GM23248 (cell line): ENCODE data around the gene LYSMD3. TPM values are rescaled to one million over a fixed set of nuclear protein-coding genes. Genes with fewer than 3 reads are reported as not detected.

Experiments
- DNase-seq: peaks from one replicate; pipeline ENCODE4 v3.0.0-alpha.2; 2015
- H2AFZ ChIP-seq: fragments of 200-600 bp; sonication (generic); 2 replicates; pipeline ENCODE4 v1.6.1; 2016; ENCODE audit warnings: antibody characterized with exemption
- H3F3A ChIP-seq: fragments of 200-600 bp; sonication (generic); 2 replicates; pipeline ENCODE4 v1.6.1; 2016; ENCODE audit warnings: mild to moderate bottlenecking, antibody characterized with exemption, mixed run types; ENCODE audit not compliant: insufficient read depth
- H3K27ac ChIP-seq: fragments of 200-600 bp; sonication (generic); 2 replicates; pipeline ENCODE4 v1.5.1; 2016; ENCODE audit warnings: mild to moderate bottlenecking
- H3K27me3 ChIP-seq: fragments of 200-600 bp; sonication (generic); replicated peaks from 2 replicates; pipeline ENCODE4 v1.6.1; 2016; ENCODE audit warnings: mild to moderate bottlenecking; ENCODE audit not compliant: insufficient read depth
- H3K36me3 ChIP-seq: fragments of 200-600 bp; sonication (generic); 2 replicates; pipeline ENCODE4 v1.6.1; 2016; ENCODE audit warnings: low read depth, mild to moderate bottlenecking
- H3K4me1 ChIP-seq: fragments of 200-600 bp; sonication (generic); 2 replicates; pipeline ENCODE4 v1.6.1; 2016; ENCODE audit warnings: mild to moderate bottlenecking; ENCODE audit not compliant: insufficient read depth
- H3K4me2 ChIP-seq: fragments of 200-600 bp; sonication (generic); one replicate; pipeline ENCODE4 v1.6.1; 2016; ENCODE audit warnings: mild to moderate bottlenecking; ENCODE audit not compliant: unreplicated experiment
- H3K4me3 ChIP-seq: fragments of 200-600 bp; sonication (generic); 2 replicates; pipeline ENCODE4 v1.5.1; 2016; ENCODE audit warnings: mild to moderate bottlenecking
- H3K79me2 ChIP-seq: fragments of 200-600 bp; sonication (generic); 2 replicates; pipeline ENCODE4 v1.6.1; 2016; ENCODE audit warnings: mild to moderate bottlenecking; ENCODE audit not compliant: insufficient read depth
- H3K9ac ChIP-seq: fragments of 200-600 bp; sonication (generic); 2 replicates; pipeline ENCODE4 v1.6.1; 2016; ENCODE audit warnings: mild to moderate bottlenecking
- H3K9me2 ChIP-seq: fragments of 200-600 bp; sonication (generic); 2 replicates; pipeline ENCODE4 v1.6.1; 2016; ENCODE audit warnings: mixed run types, mild to moderate bottlenecking, moderate library complexity; ENCODE audit not compliant: insufficient read depth
- H3K9me3 ChIP-seq: fragments of 200-600 bp; sonication (generic); one replicate; pipeline ENCODE4 v1.6.1; 2017; ENCODE audit warnings: low read depth
- H4K20me1 ChIP-seq: fragments of 200-600 bp; sonication (generic); 2 replicates; pipeline ENCODE4 v1.6.0; 2016; ENCODE audit not compliant: insufficient read depth
- EZH2 ChIP-seq: fragments of 200-600 bp; sonication (generic); IDR thresholded peaks from 2 replicates; pipeline ENCODE4 v1.6.1; 2018; ENCODE audit warnings: antibody characterized with exemption, mild to moderate bottlenecking; ENCODE audit not compliant: insufficient read depth, poor library complexity, severe bottlenecking
- EZH2phosphoT487 ChIP-seq: fragments of 200-600 bp; sonication (generic); IDR thresholded peaks from 2 replicates; pipeline ENCODE4 v1.6.1; 2018; ENCODE audit warnings: antibody characterized with exemption, moderate library complexity, mild to moderate bottlenecking, low read depth; ENCODE audit not compliant: insufficient read depth
- WGBS, 2 experiments: methylation state at CpG; one replicate each; pipeline ENCODE4 v1.1.6; 2015 to 2017; ENCODE audit warnings: low lambda C conversion rate in 2 of 2, low coverage in 1 of 2; ENCODE audit errors: missing lambda C conversion rate in 2 of 2; 5-methylcytosine and 5-hydroxymethylcytosine counted together
- in situ Hi-C: fragments of 300-500 bp; cut with MboI; formaldehyde crosslinking; loops from 2 replicates; pipeline ENCODE4 v1.15.0; 2020
- polyA plus RNA-seq: library from polyadenylated mRNA; unstranded; fragments of >200 nt; fragmentation: Nextera tagmentation; extraction: Ambion mirVana; gene quantifications from 2 replicates; pipeline ENCODE4 v1.2.1, GENCODE V29; 2016
- total RNA-seq: library from RNA; depleted of rRNA; stranded (reverse); fragments of >200 nt; shearing (Covaris generic); gene quantifications from 2 replicates; pipeline ENCODE4 v1.2.3, GENCODE V29; 2014

LYSMD3 gene
- total and polyA plus RNA-seq, 2 experiments from 2014 or later, result 20.1 to 22.6 TPM

GRCh38 chr5:90550963-90551362, 21.6 kb upstream of the LYSMD3 start:
- no peak overlapping the region for H3K4me3 ChIP-seq
- 37 to 53% methylated on average over 3 of the region's 3 CpGs for WGBS, 2 experiments

GRCh38 chr5:90549729-90550275, 20.4 kb upstream of the LYSMD3 start:
- in situ Hi-C loops, result no loop called here
- H3K36me3 ChIP-seq, result no peaks in the 10 kb centered on the region
- WGBS, 2 experiments, result 54 to 57% methylated on average over 2 of the region's 2 CpGs

More at GRCh38 chr5:90550963-90551362, 21.6 kb upstream of the LYSMD3 start:
- H3K27me3 ChIP-seq, result peaks cover 29% of the 10 kb centered on the region
- H3K4me1 ChIP-seq, result no peaks in the 10 kb centered on the region
- H3K79me2 ChIP-seq, result no peaks in the 10 kb centered on the region
- no peaks in the 10 kb centered on the region for H4K20me1 ChIP-seq
- no peak overlapping the region for H3K9ac ChIP-seq
- no peaks in the 10 kb centered on the region for H3K36me3 ChIP-seq
- no peaks in the 10 kb centered on the region for H3K9me3 ChIP-seq
- in situ Hi-C loops, result no loop called here
- H3K27ac ChIP-seq, result no peak overlapping the region
- H3F3A ChIP-seq, result no peaks in the 10 kb centered on the region
- H2AFZ ChIP-seq, result no peak overlapping the region
- H3K9me2 ChIP-seq, result no peaks in the 10 kb centered on the region
- no peak overlapping the region for H3K4me2 ChIP-seq
- TF ChIP-seq EZH2phosphoT487 (no peak), EZH2 (no peak)
- DNase-seq, result no peak

GRCh38 chr5:90549223-90549622, 19.8 kb upstream of the LYSMD3 start:
- H3F3A ChIP-seq, result no peaks in the 10 kb centered on the region
- no peaks in the 10 kb centered on the region for H4K20me1 ChIP-seq
- H3K4me3 ChIP-seq, result no peak overlapping the region
- no peaks in the 10 kb centered on the region for H3K9me3 ChIP-seq
- no peak for TF ChIP-seq EZH2phosphoT487
- no peak for TF ChIP-seq EZH2
- in situ Hi-C loops, result no loop called here
- H3K9me2 ChIP-seq, result no peaks in the 10 kb centered on the region
- H3K36me3 ChIP-seq, result no peaks in the 10 kb centered on the region
- no peak overlapping the region for H3K4me2 ChIP-seq
- no peak overlapping the region for H2AFZ ChIP-seq
- no peaks in the 10 kb centered on the region for H3K4me1 ChIP-seq
- no peak overlapping the region for H3K9ac ChIP-seq
- DNase-seq, result no peak
- no peak overlapping the region for H3K27ac ChIP-seq
- H3K79me2 ChIP-seq, result no peaks in the 10 kb centered on the region
- peaks cover 32% of the 10 kb centered on the region for H3K27me3 ChIP-seq

More at GRCh38 chr5:90549729-90550275, 20.4 kb upstream of the LYSMD3 start:
- peaks cover 31% of the 10 kb centered on the region for H3K27me3 ChIP-seq
- TF ChIP-seq EZH2 (no peak), EZH2phosphoT487 (no peak)
- H3K9me2 ChIP-seq, result no peaks in the 10 kb centered on the region
- no peak overlapping the region for H3K4me3 ChIP-seq
- H3K4me2 ChIP-seq, result no peak overlapping the region
- H3K4me1 ChIP-seq, result no peaks in the 10 kb centered on the region
- no peaks in the 10 kb centered on the region for H3F3A ChIP-seq
- H3K27ac ChIP-seq, result no peak overlapping the region
- H3K9me3 ChIP-seq, result no peaks in the 10 kb centered on the region
- no peaks in the 10 kb centered on the region for H4K20me1 ChIP-seq
- H3K9ac ChIP-seq, result no peak overlapping the region
- no peak for DNase-seq
- no peaks in the 10 kb centered on the region for H3K79me2 ChIP-seq
- no peak overlapping the region for H2AFZ ChIP-seq

- H2AFZ ChIP-seq, result no peak overlapping the region
- H3K27ac ChIP-seq, result no peak overlapping the region
- H3K9ac ChIP-seq, result no peak overlapping the region
- 56 to 70% methylated on average over 5 of the region's 5 CpGs for WGBS, 2 experiments
- no peaks in the 10 kb centered on the region for H3K79me2 ChIP-seq
- DNase-seq, result no peak
- no peak overlapping the region for H3K4me3 ChIP-seq
- H3K36me3 ChIP-seq, result no peaks in the 10 kb centered on the region
- in situ Hi-C loops, result no loop called here
- no peak overlapping the region for H3K4me2 ChIP-seq
- H4K20me1 ChIP-seq, result no peaks in the 10 kb centered on the region
- H3K4me1 ChIP-seq, result no peaks in the 10 kb centered on the region
- H3K9me2 ChIP-seq, result no peaks in the 10 kb centered on the region
- H3K9me3 ChIP-seq, result no peaks in the 10 kb centered on the region
- no peaks in the 10 kb centered on the region for H3F3A ChIP-seq
- H3K27me3 ChIP-seq, result peaks cover 30% of the 10 kb centered on the region; the same call in 1 of the 2 replicates
- TF ChIP-seq EZH2phosphoT487, result no peak
- no peak for TF ChIP-seq EZH2
Measured at GRCh38 chr5:90548069-90548593, 18.7 kb upstream of the LYSMD3 start.

GRCh38 chr5:90547072-90547536, 17.7 kb upstream of the LYSMD3 start:
- Histone ChIP-seq H3K9me3 (no peaks in the 10 kb centered on the region), H3K4me2 (no peak overlapping the region), H3K27me3 (peaks cover 30% of the 10 kb centered on the region; the same call in 1 of the 2 replicates), H2AFZ (no peak overlapping the region), H3K4me3 (no peak overlapping the region), H3K79me2 (no peaks in the 10 kb centered on the region), H3K27ac (no peak overlapping the region), H4K20me1 (no peaks in the 10 kb centered on the region), H3K9me2 (no peaks in the 10 kb centered on the region), H3K4me1 (no peaks in the 10 kb centered on the region), H3F3A (no peaks in the 10 kb centered on the region), H3K36me3 (no peaks in the 10 kb centered on the region), H3K9ac (no peak overlapping the region)
- 13% methylated on average over 1 of the region's 1 CpG for WGBS, 2 experiments
- no peak for DNase-seq
- TF ChIP-seq EZH2 (no peak), EZH2phosphoT487 (no peak)
- in situ Hi-C loops, result no loop called here
